Measurements from ENCODE around the gene DAND5. TPM values are rescaled to one million over a fixed set of nuclear protein-coding genes. Genes with fewer than 3 reads are reported as not detected.

Gene DAND5
- polyA plus RNA-seq, 1 of the 3 experiments (the other 2 are of a cell fraction) = 1.0 TPM

DNA sequence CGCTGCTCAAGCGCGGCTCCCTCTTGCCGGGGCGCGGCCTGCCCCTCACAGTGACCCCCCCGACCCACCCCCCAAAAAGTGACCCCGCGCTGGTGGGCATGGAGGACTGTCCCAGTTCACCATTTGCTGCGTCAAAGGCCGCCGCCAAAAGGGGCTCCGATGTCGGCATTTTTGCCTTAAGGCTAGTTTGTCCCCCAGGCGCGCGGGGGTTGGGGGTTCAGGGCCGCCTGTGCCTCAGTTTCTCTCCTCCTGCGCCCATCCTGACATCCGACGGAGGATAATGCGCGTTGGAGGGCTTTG is 43.0 kb downstream of the DAND5 start (continued):
- TF ChIP-seq MXI1 (IDR thresholded peaks at IDR 0.05; ENCODE audit: low read depth, low read length) (no peak), FOSL2 (IDR thresholded peaks at IDR 0.05; ENCODE audit: borderline replicate concordance, low read depth) (no peak), ELF1 (IDR thresholded peaks at IDR 0.05) (no peak)

DNA sequence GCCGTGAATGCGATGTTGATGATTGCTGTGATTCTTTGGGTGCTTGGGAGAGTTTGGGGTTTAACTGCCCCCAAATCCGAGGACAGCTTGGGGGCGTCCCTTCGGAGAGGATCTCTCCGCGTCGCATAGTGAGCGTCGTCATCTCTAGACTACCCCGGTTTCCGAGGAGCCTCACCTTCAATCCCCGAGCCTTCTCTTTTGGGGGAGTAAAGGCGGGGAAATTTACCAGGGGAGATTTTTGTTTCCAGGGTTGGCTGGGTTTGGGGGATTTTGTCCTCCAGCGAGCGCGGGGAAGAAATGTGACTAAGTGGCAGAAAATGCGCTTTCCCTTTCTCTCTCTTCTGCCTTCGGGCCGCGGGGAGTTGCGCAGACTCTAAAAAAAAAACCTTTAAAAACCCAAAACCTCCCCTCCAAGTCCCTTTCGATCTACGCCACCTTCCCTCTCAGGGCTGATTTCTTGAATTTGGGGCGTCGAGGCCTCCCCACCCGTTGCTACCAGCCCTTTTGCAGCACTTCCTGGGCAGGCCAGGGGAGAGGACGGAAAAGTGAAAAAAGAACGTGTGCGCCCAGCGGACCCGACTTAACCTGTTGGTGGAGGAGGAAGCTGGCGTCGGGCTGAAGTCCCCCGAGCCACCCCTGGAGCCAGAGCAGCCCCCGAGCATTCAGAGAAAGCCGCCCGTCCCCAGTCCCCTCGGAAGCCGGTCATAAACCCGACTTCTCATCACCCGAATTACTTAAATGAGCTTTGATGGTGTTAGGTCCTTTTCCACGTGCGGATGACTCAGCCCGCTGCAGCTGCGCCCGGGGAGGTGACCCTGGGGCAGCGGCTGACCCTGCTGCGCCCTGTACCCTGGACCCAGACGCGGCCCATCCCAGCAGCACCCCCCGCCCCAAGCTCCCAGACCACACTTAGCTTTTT is 43.6 kb downstream of the DAND5 start:
- H3K27ac ChIP-seq (ENCODE audit: low read depth in 2 of 2, low read length in 1 of 2) = no peak overlapping the region

More for the DNA sequence above, 43.6 kb downstream of the DAND5 start:
- H3K79me2 ChIP-seq (ENCODE audit: insufficient read depth) = peaks cover 6% of the 10 kb centered on the region; the same call in 1 of the 2 replicates
- TF ChIP-seq FOSL2 (IDR thresholded peaks at IDR 0.05; ENCODE audit: borderline replicate concordance, low read depth) (no peak), TEAD4 (IDR thresholded peaks at IDR 0.05; ENCODE audit: borderline replicate concordance, insufficient read depth) (no peak), ELF1 (IDR thresholded peaks at IDR 0.05) (no peak), EP300 (IDR thresholded peaks at IDR 0.05; ENCODE audit: borderline replicate concordance in 1 of 2, low read depth in 1 of 2, low read length in 1 of 2) (no peak), POLR2AphosphoS5 (IDR thresholded peaks at IDR 0.05; ENCODE audit: low read depth, low read length) (no peak), NRF1 (IDR thresholded peaks at IDR 0.05; ENCODE audit: low read depth, low read length) (no peak), GABPA (IDR thresholded peaks at IDR 0.05; ENCODE audit: low read depth) (no peak), CHD2 (IDR thresholded peaks at IDR 0.05; ENCODE audit: low read length, partially characterized antibody) (no peak), SMC3 (IDR thresholded peaks at IDR 0.05; ENCODE audit: low read depth, low read length) (no peak)
- TF ChIP-seq, protein P1, sequence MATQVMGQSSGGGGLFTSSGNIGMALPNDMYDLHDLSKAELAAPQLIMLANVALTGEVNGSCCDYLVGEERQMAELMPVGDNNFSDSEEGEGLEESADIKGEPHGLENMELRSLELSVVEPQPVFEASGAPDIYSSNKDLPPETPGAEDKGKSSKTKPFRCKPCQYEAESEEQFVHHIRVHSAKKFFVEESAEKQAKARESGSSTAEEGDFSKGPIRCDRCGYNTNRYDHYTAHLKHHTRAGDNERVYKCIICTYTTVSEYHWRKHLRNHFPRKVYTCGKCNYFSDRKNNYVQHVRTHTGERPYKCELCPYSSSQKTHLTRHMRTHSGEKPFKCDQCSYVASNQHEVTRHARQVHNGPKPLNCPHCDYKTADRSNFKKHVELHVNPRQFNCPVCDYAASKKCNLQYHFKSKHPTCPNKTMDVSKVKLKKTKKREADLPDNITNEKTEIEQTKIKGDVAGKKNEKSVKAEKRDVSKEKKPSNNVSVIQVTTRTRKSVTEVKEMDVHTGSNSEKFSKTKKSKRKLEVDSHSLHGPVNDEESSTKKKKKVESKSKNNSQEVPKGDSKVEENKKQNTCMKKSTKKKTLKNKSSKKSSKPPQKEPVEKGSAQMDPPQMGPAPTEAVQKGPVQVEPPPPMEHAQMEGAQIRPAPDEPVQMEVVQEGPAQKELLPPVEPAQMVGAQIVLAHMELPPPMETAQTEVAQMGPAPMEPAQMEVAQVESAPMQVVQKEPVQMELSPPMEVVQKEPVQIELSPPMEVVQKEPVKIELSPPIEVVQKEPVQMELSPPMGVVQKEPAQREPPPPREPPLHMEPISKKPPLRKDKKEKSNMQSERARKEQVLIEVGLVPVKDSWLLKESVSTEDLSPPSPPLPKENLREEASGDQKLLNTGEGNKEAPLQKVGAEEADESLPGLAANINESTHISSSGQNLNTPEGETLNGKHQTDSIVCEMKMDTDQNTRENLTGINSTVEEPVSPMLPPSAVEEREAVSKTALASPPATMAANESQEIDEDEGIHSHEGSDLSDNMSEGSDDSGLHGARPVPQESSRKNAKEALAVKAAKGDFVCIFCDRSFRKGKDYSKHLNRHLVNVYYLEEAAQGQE (IDR thresholded peaks at IDR 0.05; ENCODE audit: low read depth, low read length) = no peak
- ChIA-PET CTCF (interaction anchor here (0.7 to 2.5 kb wide), 8 partner anchors 9 to 104 kb away, joined by 3 to 14 read pairs (median 4); partner anchors contain the start of gene NFIX), POLR2A (no interaction called here)
- 92% methylated on average over 37 of the region's 52 CpGs for WGBS (ENCODE audit: low lambda C conversion rate)
- H2AFZ ChIP-seq (ENCODE audit: low read depth) = no peak overlapping the region
- peaks cover 4 to 28% of the 10 kb centered on the region in 2 experiments; a peak in 3 of 4 replicates for H3K4me1 ChIP-seq (ENCODE audit: control insufficient read depth in 1 of 2, insufficient read depth in 2 of 2, low read depth in 1 of 2, low read length in 1 of 2)
- H3F3A ChIP-seq (replicated peaks; ENCODE audit: insufficient read depth) = no peaks in the 10 kb centered on the region
- H3K9me3 ChIP-seq = no peaks in the 10 kb centered on the region
- H4K20me1 ChIP-seq (ENCODE audit: insufficient read depth) = peaks cover 8% of the 10 kb centered on the region; the same call in 1 of the 2 replicates
- no peak for DNase-seq
- H3K9me2 ChIP-seq = no peaks in the 10 kb centered on the region
- H3K9ac ChIP-seq = no peak overlapping the region
- no peak overlapping the region for H3K4me3 ChIP-seq (ENCODE audit: low read depth in 2 of 2, low read length in 1 of 2)
- no peaks in the 10 kb centered on the region for H3K27me3 ChIP-seq (ENCODE audit: insufficient read depth)
- no peaks in the 10 kb centered on the region for H3K36me3 ChIP-seq (replicated peaks in 1 of 2; ENCODE audit: control insufficient read depth in 1 of 2, insufficient read depth in 2 of 2, low read length in 1 of 2)
- no peak overlapping the region for H3K4me2 ChIP-seq

Measured in SK-N-SH (cell line).